Measurements from ENCODE around the gene LVRN.

GRCh38 chr5:115995351-115995750 is 33.1 kb downstream of the LVRN start:
- TF ChIP-seq CTCF (conservative IDR thresholded peaks at IDR 0.05; ENCODE audit: low read depth, low read length), result no peak
- TF ChIP-seq RAD21 (IDR thresholded peaks at IDR 0.05; ENCODE audit: low read length), result no peak
- no peak for TF ChIP-seq POLR2A (IDR thresholded peaks at IDR 0.05; ENCODE audit: low read depth, low read length)
- no peak for TF ChIP-seq SMC3 (IDR thresholded peaks at IDR 0.05; ENCODE audit: low read depth, low read length)
- no peak for TF ChIP-seq MAFK (IDR thresholded peaks at IDR 0.05; ENCODE audit: low read depth, low read length)
